ENCODE data around the gene TAF4.

DNA sequence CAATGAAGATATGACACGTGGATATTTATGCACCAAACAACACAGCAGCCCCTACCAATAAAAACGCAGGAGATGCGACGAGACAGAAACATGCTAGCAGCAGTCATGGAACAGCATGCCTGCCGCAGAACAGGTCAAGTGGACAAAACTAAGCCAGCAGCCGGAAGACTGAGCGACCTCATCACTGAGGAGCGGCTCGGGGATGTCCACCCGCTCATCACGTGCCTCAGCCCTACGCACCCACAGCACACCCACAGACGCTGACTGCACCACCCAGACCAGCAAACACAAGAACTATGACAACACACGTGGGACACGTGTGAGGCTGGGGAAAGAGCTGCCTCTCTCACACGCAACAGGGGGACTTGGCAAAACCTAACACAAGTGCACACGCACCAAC, 81.7 kb downstream of the TAF4 start:
- TF ChIP-seq, protein P1, sequence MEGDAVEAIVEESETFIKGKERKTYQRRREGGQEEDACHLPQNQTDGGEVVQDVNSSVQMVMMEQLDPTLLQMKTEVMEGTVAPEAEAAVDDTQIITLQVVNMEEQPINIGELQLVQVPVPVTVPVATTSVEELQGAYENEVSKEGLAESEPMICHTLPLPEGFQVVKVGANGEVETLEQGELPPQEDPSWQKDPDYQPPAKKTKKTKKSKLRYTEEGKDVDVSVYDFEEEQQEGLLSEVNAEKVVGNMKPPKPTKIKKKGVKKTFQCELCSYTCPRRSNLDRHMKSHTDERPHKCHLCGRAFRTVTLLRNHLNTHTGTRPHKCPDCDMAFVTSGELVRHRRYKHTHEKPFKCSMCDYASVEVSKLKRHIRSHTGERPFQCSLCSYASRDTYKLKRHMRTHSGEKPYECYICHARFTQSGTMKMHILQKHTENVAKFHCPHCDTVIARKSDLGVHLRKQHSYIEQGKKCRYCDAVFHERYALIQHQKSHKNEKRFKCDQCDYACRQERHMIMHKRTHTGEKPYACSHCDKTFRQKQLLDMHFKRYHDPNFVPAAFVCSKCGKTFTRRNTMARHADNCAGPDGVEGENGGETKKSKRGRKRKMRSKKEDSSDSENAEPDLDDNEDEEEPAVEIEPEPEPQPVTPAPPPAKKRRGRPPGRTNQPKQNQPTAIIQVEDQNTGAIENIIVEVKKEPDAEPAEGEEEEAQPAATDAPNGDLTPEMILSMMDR (IDR thresholded peaks at IDR 0.05) = no peak
- no peak for TF ChIP-seq POLR2A (IDR thresholded peaks at IDR 0.05)
- no peak for TF ChIP-seq POLR2AphosphoS5 (IDR thresholded peaks at IDR 0.05)
- TF ChIP-seq EP300 (IDR thresholded peaks at IDR 0.05) = no peak
